GM12878 (cell line): ENCODE results near the gene SRRM2. TPM values are rescaled to one million over a fixed set of nuclear protein-coding genes. Genes with fewer than 3 reads are reported as not detected.

Experiments
- ATAC-seq: fragments of 200-7000 bp; cut with Tn5 transposase; 3 replicates; pipeline ENCODE4 v1.9.1; 2020; ENCODE audit warnings: mild to moderate bottlenecking, moderate library complexity
- BruUV-seq: library from RNA; stranded (reverse); fragments of 400-500 nt; replicated peaks from 2 replicates; lab custom pipeline; 2021; lab: Mats Ljungman, UMichigan
- CTCF ChIA-PET: fragments of 300-600 bp; sonication (Branson Sonifier 250); formaldehyde crosslinking; extraction: SDS; loops from one replicate; lab custom pipeline; 2021; ENCODE audit warnings: inconsistent platforms; lab: Yijun Ruan, JAX
- POLR2A ChIA-PET: fragments of 350-600 bp; formaldehyde crosslinking; extraction: SDS; loops from one replicate; lab custom pipeline; 2021; ENCODE audit warnings: inconsistent platforms; lab: Charles Lee
- RAD21 ChIA-PET: fragments of 300-600 bp; sonication (Branson Sonifier 250); formaldehyde crosslinking; loops from one replicate; lab custom pipeline; 2023; ENCODE audit warnings: antibody characterized with exemption; ENCODE audit not compliant: unreplicated experiment; lab: Charles Lee
- SMC1A ChIA-PET: fragments of 300-600 bp; sonication (Branson Sonifier 250); formaldehyde crosslinking; loops from one replicate; lab custom pipeline; 2023; ENCODE audit not compliant: unreplicated experiment, uncharacterized antibody; lab: Charles Lee
- DNase-seq: peaks from one replicate; pipeline ENCODE4 v3.0.0-alpha.2; 2011; ENCODE audit warnings: low read depth, low spot score
- FAIRE-seq: peaks from 3 replicates; lab custom pipeline; 2011; peaks lifted over from hg19 to GRCh38; lab: Jason Lieb, UNC
- H2AFZ ChIP-seq: 2 replicates; pipeline ENCODE4 v1.6.0; 2011; ENCODE audit warnings: low read depth, low read length, control low read depth; ENCODE audit not compliant: control insufficient read depth
- H3K27ac ChIP-seq: 2 replicates; pipeline ENCODE4 v1.5.1; 2011; ENCODE audit warnings: control low read depth; ENCODE audit not compliant: control insufficient read depth, insufficient read depth
- H3K27me3 ChIP-seq, 2 experiments: replicated peaks in 1 of 2; 2 replicates each; pipeline versions ENCODE4 v1.6.0 to v1.6.1; 2011; ENCODE audit warnings: low read length in 1 of 2; ENCODE audit not compliant: control insufficient read depth in 2 of 2, insufficient read depth in 2 of 2
- H3K36me3 ChIP-seq, 2 experiments: 2 replicates each; pipeline ENCODE4 v1.5.1; 2011; ENCODE audit warnings: low read length in 1 of 2; ENCODE audit not compliant: control insufficient read depth in 2 of 2, insufficient read depth in 2 of 2
- H3K4me1 ChIP-seq: 2 replicates; pipeline ENCODE4 v1.6.1; 2011; ENCODE audit warnings: mild to moderate bottlenecking, low read length, moderate library complexity, mixed read lengths; ENCODE audit not compliant: control insufficient read depth, insufficient read depth
- H3K4me2 ChIP-seq: 2 replicates; pipeline ENCODE4 v1.6.0; 2011; ENCODE audit warnings: control low read depth; ENCODE audit not compliant: control insufficient read depth, insufficient read depth
- H3K4me3 ChIP-seq: fragments of 200-600 bp; sonication (generic); 2 replicates; pipeline ENCODE4 v1.5.1; 2016
- H3K79me2 ChIP-seq: 2 replicates; pipeline ENCODE4 v1.6.0; 2011; ENCODE audit warnings: low read length; ENCODE audit not compliant: control insufficient read depth, insufficient read depth
- H3K9ac ChIP-seq: 2 replicates; pipeline ENCODE4 v1.8.0; 2011; ENCODE audit warnings: low read length, control low read depth, mixed read lengths; ENCODE audit not compliant: control insufficient read depth, insufficient read depth
- H3K9me3 ChIP-seq: replicated peaks from 3 replicates; pipeline ENCODE4 v1.5.1; 2011; ENCODE audit warnings: mild to moderate bottlenecking, low read length; ENCODE audit not compliant: control insufficient read depth, insufficient read depth
- H4K20me1 ChIP-seq: 2 replicates; pipeline ENCODE4 v1.6.0; 2011; ENCODE audit not compliant: control insufficient read depth, insufficient read depth
- ASH2L ChIP-seq: fragments of 300-600, 200-600 bp; sonication (generic); IDR thresholded peaks from 2 replicates; pipeline ENCODE4 v1.6.1; 2017; ENCODE audit warnings: low read depth, mild to moderate bottlenecking, borderline replicate concordance
- BRCA1 ChIP-seq: IDR thresholded peaks from 2 replicates; pipeline ENCODE4 v1.6.1; 2011; ENCODE audit warnings: low read depth, low read length, improper control_type of control experiment
- CBX3 ChIP-seq: fragments of 200-600 bp; sonication (generic); IDR thresholded peaks from 2 replicates; pipeline ENCODE4 v1.6.1; 2016; ENCODE audit warnings: low read depth, borderline replicate concordance
- CBX5 ChIP-seq: sonication (generic); IDR thresholded peaks from 2 replicates; pipeline ENCODE4 v1.6.1; 2016; ENCODE audit warnings: low read depth, moderate library complexity, mild to moderate bottlenecking, inconsistent platforms
- CEBPZ ChIP-seq: fragments of 150-350 bp; IDR thresholded peaks from 2 replicates; pipeline ENCODE4 v1.6.1; 2016; ENCODE audit warnings: low read depth, low read length
- CHD4 ChIP-seq: fragments of 200-600 bp; sonication (generic); IDR thresholded peaks from 2 replicates; pipeline ENCODE4 v1.6.1; 2016; ENCODE audit warnings: mild to moderate bottlenecking
- EGR1 ChIP-seq, 2 experiments: IDR thresholded peaks; 1 replicate in 1 of 2; 2 replicates in 1 of 2; pipeline ENCODE4 v1.6.1; 2011 to 2012; ENCODE audit warnings: low read depth in 2 of 2, low read length in 2 of 2, borderline replicate concordance in 1 of 2, mild to moderate bottlenecking in 1 of 2, moderate library complexity in 1 of 2
- EP300 ChIP-seq, 2 experiments: fragments of 150-350 bp in 1 of 2; IDR thresholded peaks; 2 replicates each; pipeline ENCODE4 v1.6.1; 2011 to 2012; ENCODE audit warnings: low read depth in 2 of 2, low read length in 2 of 2, borderline replicate concordance in 1 of 2, improper control_type of control experiment in 1 of 2, inconsistent platforms in 1 of 2; ENCODE audit not compliant: control insufficient read depth in 1 of 2
- FOXM1 ChIP-seq: IDR thresholded peaks from 2 replicates; pipeline ENCODE4 v1.6.1; 2012; ENCODE audit warnings: low read depth, mild to moderate bottlenecking, inconsistent platforms, low read length, moderate library complexity
- JUND ChIP-seq: IDR thresholded peaks from 2 replicates; pipeline ENCODE4 v1.6.1; 2012; ENCODE audit warnings: low read depth, mild to moderate bottlenecking, low read length, improper control_type of control experiment, moderate library complexity
- NR2C1 ChIP-seq: fragments of 450-650 bp; IDR thresholded peaks from 2 replicates; pipeline ENCODE4 v1.6.1; 2017; ENCODE audit warnings: antibody characterized with exemption, mild to moderate bottlenecking, moderate library complexity
- NR2F1 ChIP-seq: fragments of 450-650 bp; conservative IDR thresholded peaks from 2 replicates; pipeline ENCODE4 v1.6.1; 2017; ENCODE audit warnings: mild to moderate bottlenecking
- PML ChIP-seq: IDR thresholded peaks from 2 replicates; pipeline ENCODE4 v1.6.1; 2012; ENCODE audit warnings: low read length, inconsistent platforms
- RCOR1 ChIP-seq: conservative IDR thresholded peaks from 2 replicates; pipeline ENCODE4 v1.6.1; 2012; ENCODE audit warnings: low read depth, low read length, improper control_type of control experiment
- SP1 ChIP-seq: IDR thresholded peaks from one replicate; pipeline ENCODE4 v1.6.1; 2011; ENCODE audit warnings: low read depth, low read length
- SREBF1 ChIP-seq: IDR thresholded peaks from 2 replicates; pipeline ENCODE4 v1.6.1; 2012; ENCODE audit warnings: mild to moderate bottlenecking, low read length
- STAT3 ChIP-seq: IDR thresholded peaks from 2 replicates; pipeline ENCODE4 v1.6.1; 2011; ENCODE audit warnings: low read depth, low read length, improper control_type of control experiment
- TBL1XR1 ChIP-seq: IDR thresholded peaks from 2 replicates; pipeline ENCODE4 v1.6.1; 2012; ENCODE audit warnings: low read depth, low read length, improper control_type of control experiment
- USF2 ChIP-seq: IDR thresholded peaks from 2 replicates; pipeline ENCODE4 v1.6.1; 2011; ENCODE audit warnings: low read depth, low read length, improper control_type of control experiment, borderline replicate concordance
- YBX1 ChIP-seq: fragments of 450-650 bp; IDR thresholded peaks from 2 replicates; pipeline ENCODE4 v1.6.1; 2016; ENCODE audit warnings: antibody characterized with exemption
- ZZZ3 ChIP-seq: IDR thresholded peaks from 2 replicates; pipeline ENCODE4 v1.6.1; 2011; ENCODE audit warnings: low read depth; ENCODE audit not compliant: control insufficient read depth, insufficient read length
- WGBS: methylation state at CpG from one replicate; pipeline ENCODE4 v1.1.6; 2016; ENCODE audit warnings: low lambda C conversion rate; ENCODE audit not compliant: insufficient replicate concordance, insufficient coverage; ENCODE audit errors: missing lambda C conversion rate; 5-methylcytosine and 5-hydroxymethylcytosine counted together
- in situ Hi-C: fragments of 300-500 bp; cut with MboI; formaldehyde crosslinking; loops from 9 replicates; pipeline ENCODE4 v1.14.3; 2018; ENCODE audit warnings: mixed read lengths
- intact Hi-C: fragments of 100-400 bp; cut with micrococcal nuclease; formaldehyde crosslinking; loops from one replicate; pipeline ENCODE4 v1.14.2; 2022; ENCODE audit not compliant: unreplicated experiment
- polyA plus RNA-seq, 11 experiments: library from polyadenylated mRNA; depleted of rRNA in 4 of 11; unstranded in 6 of 11; stranded (reverse) in 5 of 11; fragments of >200 nt; fragmentation: Nextera tagmentation in 4 of 11; fragmentation: Illumina TruSeq in 1 of 11; extraction: Ambion mirVana in 4 of 11; extraction: Trizol in 1 of 11; gene quantifications; 1 replicate in 1 of 11; 2 replicates in 10 of 11; pipeline versions ENCODE4 v1.2.1 to v1.2.3, GENCODE V29; 2011 to 2016; ENCODE audit warnings: inconsistent platforms in 2 of 11, missing spikeins in 2 of 11, low read depth in 1 of 11
- total RNA-seq, 4 experiments: library from RNA; depleted of rRNA in 3 of 4; stranded (reverse); fragments of >200 nt in 3 of 4; fragmentation: Illumina TruSeq in 1 of 4; extraction: Trizol in 1 of 4; gene quantifications; 2 replicates each; pipeline versions ENCODE4 v1.2.1 to v1.2.3, GENCODE V29; 2013 to 2021

Gene SRRM2
- total and polyA plus RNA-seq, 10 of the 15 experiments (the other 5 are each of a cell fraction or from before 2014, with no cell fraction given) = 30.1 to 502 (median 196) TPM

- TF ChIP-seq FOXM1 (no peak), EP300 (IDR thresholded peaks at IDR 0.05; ENCODE audit: borderline replicate concordance in 1 of 2, control insufficient read depth in 1 of 2, low read depth in 2 of 2, low read length in 2 of 2) (no peak), CHD4 (no peak), SP1 (no peak), ASH2L (no peak), USF2 (no peak), TBL1XR1 (no peak), NR2F1 (no peak)
- TF ChIP-seq, all 136 proteins: peak for 0
These were observed 15.2 kb upstream of the SRRM2 start (continued) for GRCh38 chr16:2737238-2737605.

GRCh38 chr16:2737895-2738418 is 14.5 kb upstream of the SRRM2 start:
- in situ Hi-C loops (no loop called here), intact Hi-C loops (no loop called here)
- Histone ChIP-seq H3K9ac (no peak overlapping the region), H3K27ac (no peak overlapping the region), H4K20me1 (no peaks in the 10 kb centered on the region), H3K4me2 (no peak overlapping the region), H3K27me3 (no peaks in the 10 kb centered on the region), H3K36me3 (no peaks in the 10 kb centered on the region), H3K4me1 (no peaks in the 10 kb centered on the region), H2AFZ (no peak overlapping the region), H3K4me3 (no peak overlapping the region), H3K79me2 (no peaks in the 10 kb centered on the region), H3K9me3 (no peaks in the 10 kb centered on the region)
- ChIA-PET RAD21 (no interaction called here), POLR2A (no interaction called here), CTCF (no interaction called here), SMC1A (no interaction called here)
- ATAC-seq = no peak
- no peak for FAIRE-seq
- DNase-seq = no peak
- no TSS peak for BruUV-seq
- 32% methylated on average over 6 of the region's 7 CpGs for WGBS
- TF ChIP-seq SREBF1 (no peak), CBX3 (no peak), EGR1 (IDR thresholded peaks at IDR 0.05; ENCODE audit: borderline replicate concordance in 1 of 2, low read depth in 2 of 2, low read length in 2 of 2) (no peak), TBL1XR1 (no peak), PML (no peak), USF2 (no peak), RCOR1 (no peak), NR2C1 (no peak), CEBPZ (no peak), STAT3 (no peak), CBX5 (no peak), BRCA1 (no peak), YBX1 (no peak), JUND (no peak), ZZZ3 (no peak)
